Kidney (tissue), 14 donors: ENCODE data around the gene FRRS1L. TPM values are rescaled to one million over a fixed set of nuclear protein-coding genes. Genes with fewer than 3 reads are reported as not detected.
"Not testable (repeated sequence)": the region's sequence is repeated elsewhere in the genome, so short reads cannot be mapped to it uniquely, and the experiment has no call there.

Source experiments
- DNase-seq, 5 donors: peaks; one replicate each; pipeline ENCODE4 v3.0.0-alpha.2; 2013 to 2020
- FAIRE-seq: peaks from 2 replicates; lab custom pipeline; 2012; peaks lifted over from hg19 to GRCh38; lab: Jason Lieb, UNC
- H3K27ac ChIP-seq, 2 donors: one replicate each; pipeline ENCODE4 v1.7.0; 2013; ENCODE audit warnings: low read depth in 2 of 2, low read length in 2 of 2, inconsistent platforms in 1 of 2
- H3K27me3 ChIP-seq: one replicate; pipeline ENCODE4 v1.7.1; 2013; ENCODE audit warnings: low read length, inconsistent platforms; ENCODE audit not compliant: control insufficient read depth, insufficient read depth
- H3K36me3 ChIP-seq, 3 donors: one replicate each; pipeline versions ENCODE4 v1.7.0 to v1.7.1; 2013; ENCODE audit warnings: low read length in 3 of 3, control low read depth in 1 of 3, inconsistent platforms in 1 of 3; ENCODE audit not compliant: insufficient read depth in 3 of 3, control insufficient read depth in 2 of 3
- H3K4me1 ChIP-seq, 3 donors: one replicate each; pipeline versions ENCODE4 v1.7.0 to v1.7.1; 2013; ENCODE audit warnings: low read length in 3 of 3, inconsistent platforms in 1 of 3, low read depth in 1 of 3; ENCODE audit not compliant: control insufficient read depth in 2 of 3, insufficient read depth in 2 of 3
- H3K4me3 ChIP-seq, 3 donors: one replicate each; pipeline versions ENCODE4 v1.7.0 to v1.8.1; 2013; ENCODE audit warnings: low read length in 3 of 3, control low read depth in 1 of 3, inconsistent platforms in 1 of 3
- H3K9ac ChIP-seq, 3 donors: one replicate each; pipeline versions ENCODE4 v1.7.0 to v1.7.1; 2013; ENCODE audit warnings: low read length in 3 of 3, control low read depth in 1 of 3, inconsistent platforms in 1 of 3
- H3K9me3 ChIP-seq, 3 donors: one replicate each; pipeline versions ENCODE4 v1.7.0 to v1.7.1; 2013; ENCODE audit warnings: low read length in 3 of 3, control low read depth in 1 of 3, inconsistent platforms in 1 of 3; ENCODE audit not compliant: control insufficient read depth in 2 of 3, insufficient read depth in 1 of 3
- intact Hi-C: fragments of 100-400 bp; cut with DNase I; formaldehyde crosslinking; loops from one replicate; pipeline ENCODE4 v1.11.1; 2022
- polyA plus RNA-seq: library from polyadenylated mRNA; stranded (reverse); fragments of 350-450 nt; fragmentation: Illumina TruSeq; extraction: RNeasy Lipid Tissue Mini Kit (QIAGEN cat#74804); gene quantifications from one replicate; pipeline ENCODE4 v1.2.3, GENCODE V29; 2014; ENCODE audit warnings: low read depth, low replicate concordance; ENCODE audit not compliant: insufficient read depth
- total RNA-seq: library from RNA; stranded (reverse); fragmentation: NEBNext Ultra II Directional; extraction: Animal tissue kit (Norgen Biotek cat#: 25700); gene quantifications from one replicate; pipeline ENCODE4 v1.2.1, GENCODE V29; 2021
- TF ChIP-seq, protein P1 (sequence below): IDR thresholded peaks from 3 replicates; pipeline ENCODE4 v1.5.1; 2012; ENCODE audit warnings: mild to moderate bottlenecking, moderate library complexity, borderline replicate concordance; ENCODE audit not compliant: insufficient read depth; ENCODE audit errors: extremely low read depth
- donor health status: control.
- donor health status: control.
- donor health status: control.
- donor health status: control.
- donor health status: control.
- donor health status: DM: yes; HTN: yes; CAD: no.
- donor health status: Normal renal cell carcinoma (clear cell type).

Gene FRRS1L
- total and polyA plus RNA-seq, 2 donors from 2014 or later = 0.06 TPM; not detected in 1

- Histone ChIP-seq H3K27me3 (no peaks in the 10 kb centered on the region), H3K27ac (no peak overlapping the region), H3K4me1 (no peaks in the 10 kb centered on the region), H3K4me3 (no peak overlapping the region), H3K9me3 (no peaks in the 10 kb centered on the region), H3K36me3 (no peaks in the 10 kb centered on the region), H3K9ac (no peak overlapping the region)
- TF ChIP-seq, protein P1, sequence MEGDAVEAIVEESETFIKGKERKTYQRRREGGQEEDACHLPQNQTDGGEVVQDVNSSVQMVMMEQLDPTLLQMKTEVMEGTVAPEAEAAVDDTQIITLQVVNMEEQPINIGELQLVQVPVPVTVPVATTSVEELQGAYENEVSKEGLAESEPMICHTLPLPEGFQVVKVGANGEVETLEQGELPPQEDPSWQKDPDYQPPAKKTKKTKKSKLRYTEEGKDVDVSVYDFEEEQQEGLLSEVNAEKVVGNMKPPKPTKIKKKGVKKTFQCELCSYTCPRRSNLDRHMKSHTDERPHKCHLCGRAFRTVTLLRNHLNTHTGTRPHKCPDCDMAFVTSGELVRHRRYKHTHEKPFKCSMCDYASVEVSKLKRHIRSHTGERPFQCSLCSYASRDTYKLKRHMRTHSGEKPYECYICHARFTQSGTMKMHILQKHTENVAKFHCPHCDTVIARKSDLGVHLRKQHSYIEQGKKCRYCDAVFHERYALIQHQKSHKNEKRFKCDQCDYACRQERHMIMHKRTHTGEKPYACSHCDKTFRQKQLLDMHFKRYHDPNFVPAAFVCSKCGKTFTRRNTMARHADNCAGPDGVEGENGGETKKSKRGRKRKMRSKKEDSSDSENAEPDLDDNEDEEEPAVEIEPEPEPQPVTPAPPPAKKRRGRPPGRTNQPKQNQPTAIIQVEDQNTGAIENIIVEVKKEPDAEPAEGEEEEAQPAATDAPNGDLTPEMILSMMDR = no peak
- no peak for FAIRE-seq
- intact Hi-C loops = no loop called here
- no peak for DNase-seq
These were observed 37.4 kb downstream of the FRRS1L start for GRCh38 chr9:109129470-109130197.

DNA sequence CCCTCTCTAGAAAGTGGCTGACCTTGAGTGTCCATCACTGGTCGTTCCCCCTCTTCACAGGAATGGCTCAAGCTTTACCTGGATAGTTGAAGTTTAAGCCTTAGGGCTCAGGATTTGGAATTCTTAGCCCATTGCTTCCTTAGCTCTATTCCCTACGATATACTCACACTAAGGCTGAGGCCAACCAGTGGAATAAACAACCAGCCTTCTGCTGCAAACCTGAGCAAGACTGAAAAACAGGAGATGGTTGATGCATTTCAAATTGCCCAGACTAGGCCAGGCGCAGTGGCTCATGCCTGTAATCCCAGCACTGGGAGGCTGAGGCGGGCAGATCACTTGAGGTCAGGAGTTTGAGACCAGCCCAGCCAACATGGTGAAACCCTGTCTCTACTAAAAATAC, 40.4 kb downstream of the FRRS1L start:
- H3K36me3 ChIP-seq, H3K4me1 ChIP-seq, DNase-seq, H3K9ac ChIP-seq, intact Hi-C loops, H3K9me3 ChIP-seq, H3K4me3 ChIP-seq, H3K27ac ChIP-seq, FAIRE-seq, H3K27me3 ChIP-seq: not testable (repeated sequence)

GRCh38 chr9:109124121-109124520, 42.9 kb downstream of the FRRS1L start:
- Histone ChIP-seq H3K4me3 (no peak overlapping the region), H3K36me3 (no peaks in the 10 kb centered on the region), H3K27me3 (no peaks in the 10 kb centered on the region), H3K4me1 (no peaks in the 10 kb centered on the region), H3K9ac (no peak overlapping the region), H3K9me3 (no peaks in the 10 kb centered on the region), H3K27ac (no peak overlapping the region)
- intact Hi-C loops = no loop called here
- TF ChIP-seq, protein P1 = no peak
- FAIRE-seq (no peak), DNase-seq (no peak)

DNA sequence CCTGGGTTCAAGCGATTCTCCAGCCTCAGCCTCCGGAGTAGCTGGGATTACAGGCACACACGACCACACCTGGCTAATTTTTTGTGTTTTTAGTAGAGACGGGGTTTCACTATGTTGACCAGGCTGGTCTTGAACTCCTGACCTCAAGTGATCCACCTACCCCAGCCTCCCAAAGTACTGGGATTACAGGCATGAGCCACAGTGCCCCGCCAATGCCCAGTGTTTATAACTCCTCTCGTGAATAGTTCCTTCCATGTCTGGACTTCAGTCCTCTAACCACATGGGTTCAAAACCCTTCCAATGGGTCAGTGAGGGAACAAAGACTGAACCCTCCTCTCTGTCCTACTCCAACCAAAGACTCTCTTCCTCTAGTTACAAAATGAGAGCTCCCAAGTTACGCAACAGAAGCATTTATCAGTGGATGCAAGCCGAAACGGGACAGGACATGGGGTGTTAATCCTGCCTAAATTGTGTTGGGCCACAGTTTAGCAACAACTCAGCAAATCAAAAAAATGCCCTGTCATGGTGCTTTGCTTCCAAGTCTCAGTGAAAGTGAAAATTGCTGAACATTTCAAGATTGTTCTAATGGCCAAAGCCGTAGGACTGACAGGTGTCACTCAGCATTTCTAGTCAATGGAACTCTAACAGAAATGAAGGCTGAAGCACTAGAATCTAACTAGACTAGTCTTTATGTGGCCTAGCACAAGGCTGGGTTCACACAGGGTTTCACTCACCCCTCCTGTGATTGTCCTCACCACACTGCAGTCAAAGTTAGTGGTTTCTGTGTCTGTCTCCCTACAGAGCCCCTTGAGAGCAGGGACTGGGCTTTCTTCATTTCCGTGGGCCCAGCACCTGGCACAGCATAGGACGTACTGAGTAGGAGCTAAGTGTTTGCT, 44.1 kb downstream of the FRRS1L start:
- DNase-seq = no peak
- H3K4me1 ChIP-seq = peaks cover 0 to 6% (median 0%) of the 10 kb centered on the region in 3 donors
- TF ChIP-seq, protein P1 = no peak
- FAIRE-seq = no peak
- no peaks in the 10 kb centered on the region for H3K27me3 ChIP-seq
- intact Hi-C loops = no loop called here
- H3K4me3 ChIP-seq = no peak overlapping the region
- no peaks in the 10 kb centered on the region for H3K36me3 ChIP-seq
- H3K9me3 ChIP-seq = no peaks in the 10 kb centered on the region
- no peak overlapping the region for H3K27ac ChIP-seq
- no peak overlapping the region for H3K9ac ChIP-seq
